BE2C (cell line): Measurements from ENCODE around the gene CCDC85A.

Experiments
- DNase-seq: peaks from one replicate; pipeline ENCODE4 v3.0.0-alpha.2; 2020
- H3K27me3 ChIP-seq: fragments of 250-450 bp; sonication (Bioruptor Pico); 2 replicates; pipeline ENCODE4 v1.5.1; 2020; ENCODE audit warnings: mild to moderate bottlenecking
- H3K36me3 ChIP-seq: fragments of 250-450 bp; sonication (Bioruptor Pico); 2 replicates; pipeline ENCODE4 v1.5.1; 2020; ENCODE audit warnings: mild to moderate bottlenecking
- H3K4me1 ChIP-seq: fragments of 250-450 bp; sonication (Bioruptor Pico); 2 replicates; pipeline ENCODE4 v1.5.1; 2020
- H3K4me3 ChIP-seq: 2 replicates; pipeline ENCODE4 v1.5.1; 2011; ENCODE audit warnings: low read depth, low read length
- H3K9me3 ChIP-seq: fragments of 250-450 bp; sonication (Bioruptor Pico); 2 replicates; pipeline ENCODE4 v1.5.1; 2020
- TF ChIP-seq, protein P1 (sequence below): IDR thresholded peaks from 2 replicates; pipeline ENCODE4 v1.5.1; 2012; ENCODE audit warnings: mild to moderate bottlenecking, low read depth, low read length

CCDC85A gene

DNA sequence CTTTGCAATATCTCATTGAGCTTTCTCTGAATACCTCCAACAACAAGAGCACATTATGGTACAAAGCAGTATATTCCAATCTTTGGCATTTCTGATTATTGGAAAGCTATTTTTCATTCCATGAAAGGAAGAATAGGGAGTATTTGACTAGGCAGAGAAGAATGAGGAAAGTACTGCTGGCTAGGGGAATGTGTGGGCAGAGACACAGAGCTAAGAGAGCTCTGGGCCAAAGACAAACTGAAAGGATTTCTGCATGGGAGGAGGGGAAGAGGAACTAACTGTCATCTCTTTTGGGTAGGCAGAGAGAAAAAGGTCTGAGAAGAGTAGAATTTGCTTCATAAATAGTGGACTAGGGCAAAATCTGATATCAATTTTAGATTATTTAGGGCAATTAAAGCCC, 150.8 kb downstream of the CCDC85A start:
- no peaks in the 10 kb centered on the region for H3K4me1 ChIP-seq
- no peak overlapping the region for H3K4me3 ChIP-seq
- TF ChIP-seq, protein P1, sequence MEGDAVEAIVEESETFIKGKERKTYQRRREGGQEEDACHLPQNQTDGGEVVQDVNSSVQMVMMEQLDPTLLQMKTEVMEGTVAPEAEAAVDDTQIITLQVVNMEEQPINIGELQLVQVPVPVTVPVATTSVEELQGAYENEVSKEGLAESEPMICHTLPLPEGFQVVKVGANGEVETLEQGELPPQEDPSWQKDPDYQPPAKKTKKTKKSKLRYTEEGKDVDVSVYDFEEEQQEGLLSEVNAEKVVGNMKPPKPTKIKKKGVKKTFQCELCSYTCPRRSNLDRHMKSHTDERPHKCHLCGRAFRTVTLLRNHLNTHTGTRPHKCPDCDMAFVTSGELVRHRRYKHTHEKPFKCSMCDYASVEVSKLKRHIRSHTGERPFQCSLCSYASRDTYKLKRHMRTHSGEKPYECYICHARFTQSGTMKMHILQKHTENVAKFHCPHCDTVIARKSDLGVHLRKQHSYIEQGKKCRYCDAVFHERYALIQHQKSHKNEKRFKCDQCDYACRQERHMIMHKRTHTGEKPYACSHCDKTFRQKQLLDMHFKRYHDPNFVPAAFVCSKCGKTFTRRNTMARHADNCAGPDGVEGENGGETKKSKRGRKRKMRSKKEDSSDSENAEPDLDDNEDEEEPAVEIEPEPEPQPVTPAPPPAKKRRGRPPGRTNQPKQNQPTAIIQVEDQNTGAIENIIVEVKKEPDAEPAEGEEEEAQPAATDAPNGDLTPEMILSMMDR: no peak
- no peak for DNase-seq
- H3K27me3 ChIP-seq: no peaks in the 10 kb centered on the region
- H3K36me3 ChIP-seq: no peaks in the 10 kb centered on the region
- H3K9me3 ChIP-seq: no peaks in the 10 kb centered on the region

DNA sequence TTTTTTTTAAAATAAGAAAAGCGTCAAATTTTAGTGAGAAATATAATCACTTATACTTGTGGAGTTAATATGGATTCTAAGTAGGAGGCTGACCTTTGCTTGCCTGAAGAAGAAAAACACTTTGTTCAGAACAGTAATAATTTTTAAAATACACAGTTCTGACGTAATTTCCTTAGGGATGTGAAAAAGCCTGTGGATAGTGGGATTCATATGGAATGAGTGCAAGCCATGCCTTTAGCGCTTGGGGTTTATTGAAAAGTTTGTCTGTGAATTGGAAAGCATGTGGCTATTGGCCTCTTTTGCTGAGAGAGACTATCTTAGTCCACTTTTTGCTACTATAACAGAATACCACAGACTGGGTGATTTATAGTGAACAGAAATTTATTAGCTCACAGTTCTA, 151.3 kb downstream of the CCDC85A start:
- no peaks in the 10 kb centered on the region for H3K9me3 ChIP-seq
- H3K4me3 ChIP-seq: no peak overlapping the region
- H3K36me3 ChIP-seq: no peaks in the 10 kb centered on the region
- TF ChIP-seq, protein P1: no peak
- no peak for DNase-seq
- H3K27me3 ChIP-seq: no peaks in the 10 kb centered on the region
- no peaks in the 10 kb centered on the region for H3K4me1 ChIP-seq

DNA sequence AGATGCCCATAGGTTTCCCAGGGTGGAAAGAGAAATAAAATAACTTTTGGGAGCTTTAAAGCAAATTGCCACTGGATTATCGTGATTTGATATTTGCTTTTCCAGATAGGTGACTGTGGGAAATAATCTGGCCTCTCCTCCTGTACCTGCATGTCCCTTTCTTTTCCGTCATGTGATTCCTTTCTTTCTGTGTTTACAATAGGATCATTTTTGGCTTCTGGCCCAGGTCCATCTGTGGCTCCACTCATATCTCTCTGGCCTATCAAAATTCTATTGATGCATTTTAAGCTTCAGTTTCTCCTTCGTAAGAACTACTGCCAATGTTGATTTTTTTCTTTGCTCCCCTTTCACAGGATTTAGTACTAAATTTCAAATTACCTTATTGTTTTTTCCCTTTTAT, 153.6 kb downstream of the CCDC85A start:
- TF ChIP-seq, protein P1: no peak
- Histone ChIP-seq H3K9me3 (no peaks in the 10 kb centered on the region), H3K36me3 (no peaks in the 10 kb centered on the region), H3K27me3 (no peaks in the 10 kb centered on the region), H3K4me1 (no peaks in the 10 kb centered on the region), H3K4me3 (no peak overlapping the region)
- no peak for DNase-seq

DNA sequence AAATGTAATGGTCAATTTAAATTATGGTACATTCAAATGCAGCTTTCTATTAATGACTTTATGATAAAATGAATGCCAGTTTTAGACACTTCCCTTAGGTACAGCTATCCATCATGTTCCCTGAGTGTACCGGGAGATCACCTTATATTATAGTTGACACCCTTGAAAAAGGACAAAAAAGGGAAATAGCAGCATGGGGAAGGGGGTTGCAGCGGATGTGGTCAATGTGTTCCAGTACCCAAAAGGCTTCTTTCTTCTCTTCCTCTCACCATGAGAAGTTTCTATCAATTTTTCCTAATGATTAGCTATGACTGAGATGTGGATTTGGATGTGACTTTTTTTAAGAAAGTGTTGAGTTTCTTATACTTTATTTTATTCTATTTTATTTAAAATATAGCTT, 154.4 kb downstream of the CCDC85A start:
- TF ChIP-seq, protein P1: no peak
- Histone ChIP-seq H3K4me1 (no peaks in the 10 kb centered on the region), H3K9me3 (no peaks in the 10 kb centered on the region), H3K36me3 (no peaks in the 10 kb centered on the region), H3K27me3 (no peaks in the 10 kb centered on the region), H3K4me3 (no peak overlapping the region)
- no peak for DNase-seq

DNA sequence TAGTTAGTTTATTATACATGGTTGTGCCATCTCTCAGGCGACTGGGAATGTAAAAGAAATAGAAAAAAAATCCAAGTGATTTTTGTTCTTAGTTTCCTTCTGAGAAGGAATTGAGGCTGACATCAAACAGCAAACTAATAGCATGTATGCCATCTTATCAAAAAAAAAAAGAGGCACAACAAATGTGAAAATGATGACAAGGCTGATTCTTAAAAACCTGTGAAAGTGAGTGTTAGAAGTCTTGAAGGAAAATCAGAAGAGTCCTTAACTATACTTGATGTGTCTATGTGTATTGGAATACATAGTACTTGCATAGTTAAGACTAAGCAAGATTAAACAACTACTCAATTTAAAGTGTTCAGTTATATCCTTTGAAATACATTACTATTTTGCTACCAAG, 161.0 kb downstream of the CCDC85A start:
- H3K9me3 ChIP-seq: no peaks in the 10 kb centered on the region
- TF ChIP-seq, protein P1: no peak
- no peaks in the 10 kb centered on the region for H3K36me3 ChIP-seq
- H3K4me3 ChIP-seq: no peak overlapping the region
- H3K4me1 ChIP-seq: no peaks in the 10 kb centered on the region
- DNase-seq: no peak
- no peaks in the 10 kb centered on the region for H3K27me3 ChIP-seq

DNA sequence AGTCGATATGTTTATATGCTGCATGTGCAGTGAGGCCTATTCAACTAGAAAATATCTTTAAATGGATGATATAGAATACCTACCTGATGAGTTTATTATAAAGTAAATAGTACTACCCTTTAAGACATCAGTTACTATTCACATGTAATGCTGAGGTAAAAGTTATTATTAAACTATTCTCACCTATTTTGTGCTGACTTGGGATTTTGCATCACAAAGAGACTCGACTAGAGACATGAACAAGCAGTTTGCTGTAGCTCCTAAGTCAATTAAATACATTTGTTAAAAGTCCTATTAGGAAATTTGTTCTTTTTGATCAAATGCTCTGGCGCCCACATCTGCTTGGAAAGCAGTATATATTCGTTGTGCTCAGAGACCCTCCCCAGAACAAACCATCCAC, 164.1 kb downstream of the CCDC85A start:
- Histone ChIP-seq H3K36me3 (no peaks in the 10 kb centered on the region), H3K27me3 (no peaks in the 10 kb centered on the region), H3K4me3 (no peak overlapping the region), H3K9me3 (no peaks in the 10 kb centered on the region), H3K4me1 (no peaks in the 10 kb centered on the region)
- no peak for DNase-seq
- TF ChIP-seq, protein P1: no peak
